GM12892 (cell line): ENCODE data around the gene SIT1.

Source experiments
- DNase-seq: peaks from one replicate; pipeline ENCODE4 v3.0.0; 2011; ENCODE audit not compliant: insufficient read length
- FAIRE-seq: peaks from 2 replicates; lab custom pipeline; 2011; peaks lifted over from hg19 to GRCh38; lab: Jason Lieb, UNC
- POLR2A ChIP-seq: IDR thresholded peaks from 2 replicates; pipeline ENCODE4 v1.6.1; 2011; ENCODE audit warnings: low read depth, low read length, control low read depth
- POLR2AphosphoS5 ChIP-seq: IDR thresholded peaks from 2 replicates; pipeline ENCODE4 v1.6.1; 2011; ENCODE audit warnings: low read depth, low read length, control low read depth
- TAF1 ChIP-seq: IDR thresholded peaks from 2 replicates; pipeline ENCODE4 v1.6.1; 2011; ENCODE audit warnings: low read depth, mild to moderate bottlenecking, control low read depth, low read length, borderline replicate concordance

SIT1 gene

GRCh38 chr9:35688558-35689541, 38.1 kb upstream of the SIT1 start:
- no peak for TF ChIP-seq TAF1
- no peak for TF ChIP-seq POLR2AphosphoS5
- TF ChIP-seq POLR2A, result no peak
- DNase-seq (no peak), FAIRE-seq (no peak)

GRCh38 chr9:35687972-35688557, 37.3 kb upstream of the SIT1 start:
- no peak for TF ChIP-seq POLR2AphosphoS5
- no peak for DNase-seq
- FAIRE-seq, result no peak

GRCh38 chr9:35687306-35687705, 36.6 kb upstream of the SIT1 start:
- no peak for TF ChIP-seq TAF1
- TF ChIP-seq POLR2AphosphoS5, result no peak
- TF ChIP-seq POLR2A, result no peak
- FAIRE-seq, result no peak
- no peak for DNase-seq

- no peak for TF ChIP-seq POLR2AphosphoS5
- TF ChIP-seq TAF1, result no peak
- TF ChIP-seq POLR2A, result no peak
- FAIRE-seq (no peak), DNase-seq (no peak)
Measured at GRCh38 chr9:35686222-35687203, 35.8 kb upstream of the SIT1 start.

- FAIRE-seq (no peak), DNase-seq (no peak)
- no peak for TF ChIP-seq POLR2A
- TF ChIP-seq POLR2AphosphoS5, result no peak
- TF ChIP-seq TAF1, result no peak
Measured at GRCh38 chr9:35685506-35685905, 34.8 kb upstream of the SIT1 start.

- TF ChIP-seq POLR2AphosphoS5 (no peak), POLR2A (no peak), TAF1 (no peak)
- no peak for FAIRE-seq
- DNase-seq, result no peak
Measured at GRCh38 chr9:35684921-35685320, 34.2 kb upstream of the SIT1 start.

GRCh38 chr9:35683323-35683722, 32.6 kb upstream of the SIT1 start:
- DNase-seq, result no peak
- TF ChIP-seq POLR2A (no peak), POLR2AphosphoS5 (no peak), TAF1 (no peak)
- FAIRE-seq, result no peak

- DNase-seq (no peak), FAIRE-seq (no peak)
- TF ChIP-seq TAF1 (no peak), POLR2A (no peak), POLR2AphosphoS5 (no peak)
Measured at GRCh38 chr9:35682520-35683315, 32.0 kb upstream of the SIT1 start.

- TF ChIP-seq POLR2AphosphoS5 (no peak), TAF1 (no peak), POLR2A (no peak)
- FAIRE-seq, result no peak
- DNase-seq, result no peak
Measured at GRCh38 chr9:35682051-35682450, 31.3 kb upstream of the SIT1 start.

- TF ChIP-seq POLR2A, result no peak
- FAIRE-seq (peak; percentile 17), DNase-seq (no peak)
Measured at GRCh38 chr9:35681341-35682002, 30.7 kb upstream of the SIT1 start.
